CD14-positive monocyte (primary cell): Measurements from ENCODE around the gene MPST. TPM values are rescaled to one million over a fixed set of nuclear protein-coding genes. Genes with fewer than 3 reads are reported as not detected.

ENCODE experiments used
- DNase-seq, 3 donors: peaks; one replicate each; pipeline ENCODE4 v3.0.0-alpha.2; 2011 to 2022
- H2AFZ ChIP-seq: 2 replicates; pipeline ENCODE4 v1.6.0; 2012; ENCODE audit warnings: mild to moderate bottlenecking, low read depth, low read length, inconsistent platforms; ENCODE audit not compliant: insufficient read depth, poor library complexity, severe bottlenecking
- H3K27ac ChIP-seq, 2 donors: 1 replicate in 1 of 2; 2 replicates in 1 of 2; pipeline ENCODE4 v1.5.1; 2012 to 2013; ENCODE audit warnings: low read length in 2 of 2, control low read depth in 1 of 2, inconsistent platforms in 1 of 2, low read depth in 1 of 2, mild to moderate bottlenecking in 1 of 2
- H3K27me3 ChIP-seq, 2 donors: one replicate each; pipeline versions ENCODE4 v1.6.0 to v1.6.1; 2011 to 2013; ENCODE audit warnings: low read length in 2 of 2; ENCODE audit not compliant: control insufficient read depth in 2 of 2, insufficient read depth in 2 of 2
- H3K36me3 ChIP-seq, 2 donors: replicated peaks in 1 of 2; 1 replicate in 1 of 2; 2 replicates in 1 of 2; pipeline versions ENCODE4 v1.5.1 to v1.6.1; 2012 to 2013; ENCODE audit warnings: low read length in 2 of 2, control low read depth in 1 of 2, inconsistent platforms in 1 of 2, mild to moderate bottlenecking in 1 of 2; ENCODE audit not compliant: insufficient read depth in 2 of 2, control insufficient read depth in 1 of 2
- H3K4me1 ChIP-seq, 2 donors: 1 replicate in 1 of 2; 2 replicates in 1 of 2; pipeline versions ENCODE4 v1.5.1 to v1.6.1; 2012 to 2013; ENCODE audit warnings: low read length in 2 of 2, control low read depth in 1 of 2, inconsistent platforms in 1 of 2, mild to moderate bottlenecking in 1 of 2, moderate library complexity in 1 of 2; ENCODE audit not compliant: insufficient read depth in 2 of 2, control insufficient read depth in 1 of 2
- H3K4me2 ChIP-seq: replicated peaks from 2 replicates; pipeline ENCODE3; 2012; ENCODE audit warnings: low read length, moderate library complexity, mild to moderate bottlenecking; ENCODE audit not compliant: poor library complexity, severe bottlenecking; ENCODE audit errors: extremely low read depth
- H3K4me3 ChIP-seq, 3 experiments: fragments of 200-600 bp in 1 of 3; sonication (generic) in 1 of 3; replicated peaks in 1 of 3; 1 replicate in 2 of 3; 2 replicates in 1 of 3; pipeline ENCODE4 v1.5.1; 2011 to 2013; ENCODE audit warnings: low read length in 3 of 3, mild to moderate bottlenecking in 3 of 3, control low read depth in 2 of 3, low read depth in 2 of 3, inconsistent platforms in 1 of 3, moderate library complexity in 1 of 3
- H3K79me2 ChIP-seq: 2 replicates; pipeline ENCODE4 v1.6.0; 2012; ENCODE audit warnings: mild to moderate bottlenecking, control low read depth, inconsistent platforms, low read length, moderate library complexity; ENCODE audit not compliant: insufficient read depth
- H3K9ac ChIP-seq: 2 replicates; pipeline ENCODE4 v1.6.0; 2017; ENCODE audit warnings: low read length, mild to moderate bottlenecking; ENCODE audit not compliant: insufficient read depth, poor library complexity, severe bottlenecking
- H3K9me3 ChIP-seq, 2 donors: replicated peaks in 1 of 2; 1 replicate in 1 of 2; 2 replicates in 1 of 2; pipeline versions ENCODE4 v1.5.1 to v1.6.1; 2012 to 2013; ENCODE audit warnings: low read length in 2 of 2, control low read depth in 1 of 2; ENCODE audit not compliant: control insufficient read depth in 1 of 2, insufficient read depth in 1 of 2
- H4K20me1 ChIP-seq: 2 replicates; pipeline ENCODE4 v1.6.0; 2012; ENCODE audit warnings: mild to moderate bottlenecking, low read length, control low read depth, moderate library complexity; ENCODE audit not compliant: insufficient read depth
- H3K27ac Mint-ChIP-seq, 7 donors: one replicate each; pipeline ENCODE4 v1.8.0; 2020; ENCODE audit warnings: mild to moderate bottlenecking in 7 of 7, mixed read lengths in 7 of 7, moderate library complexity in 6 of 7, inconsistent platforms in 2 of 7
- H3K27me3 Mint-ChIP-seq, 3 donors: one replicate each; pipeline ENCODE4 v1.8.0; 2021 to 2022; ENCODE audit warnings: low read depth in 3 of 3, mild to moderate bottlenecking in 3 of 3, mixed read lengths in 3 of 3, moderate library complexity in 3 of 3, inconsistent platforms in 1 of 3
- H3K36me3 Mint-ChIP-seq, 2 donors: one replicate each; pipeline ENCODE4 v1.8.0; 2020; ENCODE audit warnings: mixed read lengths in 2 of 2, inconsistent platforms in 1 of 2, mild to moderate bottlenecking in 1 of 2
- H3K4me1 Mint-ChIP-seq: one replicate; pipeline ENCODE4 v1.8.0; 2020; ENCODE audit warnings: mild to moderate bottlenecking, mixed read lengths
- H3K4me3 Mint-ChIP-seq, 2 donors: one replicate each; pipeline ENCODE4 v1.8.0; 2020; ENCODE audit warnings: mild to moderate bottlenecking in 2 of 2, mixed read lengths in 2 of 2, moderate library complexity in 1 of 2
- H3K9me3 Mint-ChIP-seq, 7 donors: one replicate each; pipeline ENCODE4 v1.8.0; 2020 to 2022; ENCODE audit warnings: mixed read lengths in 7 of 7, mild to moderate bottlenecking in 6 of 7, moderate library complexity in 6 of 7, inconsistent platforms in 2 of 7
- CTCF ChIP-seq: fragments of 200-600 bp; IDR thresholded peaks from one replicate; pipeline ENCODE4 v1.8.0; 2022; ENCODE audit warnings: antibody characterized with exemption, mild to moderate bottlenecking
- WGBS: methylation state at CpG from one replicate; pipeline ENCODE4 v1.1.5; 2013; ENCODE audit warnings: missing lambda C conversion rate; ENCODE audit not compliant: insufficient coverage; 5-methylcytosine and 5-hydroxymethylcytosine counted together
- intact Hi-C, 2 donors: fragments of 100-400 bp; cut with micrococcal nuclease; formaldehyde crosslinking; loops; one replicate each; pipeline versions ENCODE4 v1.15.0 to v1.15.1; 2023
- polyA plus RNA-seq, 3 donors: library from polyadenylated mRNA; depleted of rRNA in 1 of 3; unstranded in 2 of 3; stranded (reverse) in 1 of 3; fragments of 300-500 nt in 2 of 3; fragments of >200 nt in 1 of 3; fragmentation: Illumina TruSeq in 2 of 3; gene quantifications; 1 replicate in 2 of 3; 2 replicates in 1 of 3; pipeline ENCODE4 v1.2.3, GENCODE V29; 2012 to 2021

The MPST gene
- polyA plus RNA-seq, 3 donors = 27.9 to 53.7 (median 51.2) TPM

- H3K9ac ChIP-seq = no peak overlapping the region
- H3K4me2 ChIP-seq = no peak overlapping the region
- no peak for DNase-seq
- no peaks in the 10 kb centered on the region for H3K4me1 ChIP-seq
- H3K79me2 ChIP-seq = no peaks in the 10 kb centered on the region
- TF ChIP-seq CTCF = no peak
- no peak overlapping the region for H3K27ac ChIP-seq
- no peaks in the 10 kb centered on the region for H3K36me3 ChIP-seq
- no peak overlapping the region for H3K27ac Mint-ChIP-seq
- peaks cover 22 to 38% (median 36%) of the 10 kb centered on the region in 3 donors for H3K27me3 Mint-ChIP-seq
- no peaks in the 10 kb centered on the region for H3K4me1 Mint-ChIP-seq
- WGBS = 5% methylated on average over 35 of the region's 36 CpGs
- H3K27me3 ChIP-seq = peaks cover 10 to 36% of the 10 kb centered on the region in 2 donors
- intact Hi-C loops = no loop called here
- peak overlapping the region in 1 of 2 donors; percentile 27 for H3K4me3 Mint-ChIP-seq
- no peak overlapping the region for H2AFZ ChIP-seq
- no peak overlapping the region for H3K4me3 ChIP-seq
- no peaks in the 10 kb centered on the region for H3K9me3 ChIP-seq
- H3K9me3 Mint-ChIP-seq = peaks cover 0 to 5% (median 0%) of the 10 kb centered on the region in 7 donors
- H3K36me3 Mint-ChIP-seq = peaks cover 0 to 4% of the 10 kb centered on the region in 2 donors
- H4K20me1 ChIP-seq = no peaks in the 10 kb centered on the region
Measured at GRCh38 chr22:37068859-37069258, 49.3 kb downstream of the MPST start.

GRCh38 chr22:37069319-37069718, 49.8 kb downstream of the MPST start:
- no peak overlapping the region for H3K27ac Mint-ChIP-seq
- H3K27me3 Mint-ChIP-seq = peaks cover 25 to 38% (median 36%) of the 10 kb centered on the region in 3 donors
- Histone ChIP-seq H2AFZ (no peak overlapping the region), H3K27ac (no peak overlapping the region), H3K4me1 (no peaks in the 10 kb centered on the region), H4K20me1 (no peaks in the 10 kb centered on the region), H3K9ac (no peak overlapping the region), H3K36me3 (no peaks in the 10 kb centered on the region), H3K27me3 (peaks cover 10 to 36% of the 10 kb centered on the region in 2 donors), H3K9me3 (no peaks in the 10 kb centered on the region), H3K4me2 (no peak overlapping the region), H3K79me2 (no peaks in the 10 kb centered on the region), H3K4me3 (no peak overlapping the region)
- peaks cover 0 to 1% of the 10 kb centered on the region in 2 donors for H3K36me3 Mint-ChIP-seq
- H3K4me3 Mint-ChIP-seq = peak overlapping the region in 1 of 2 donors; percentile 36
- intact Hi-C loops = no loop called here
- no peaks in the 10 kb centered on the region for H3K4me1 Mint-ChIP-seq
- TF ChIP-seq CTCF = no peak
- H3K9me3 Mint-ChIP-seq = peaks cover 0 to 5% (median 0%) of the 10 kb centered on the region in 7 donors
- 43% methylated on average over 4 of the region's 11 CpGs for WGBS
- no peak for DNase-seq
